IMR-90 (cell line): ENCODE results near the gene PRKCE. TPM values are rescaled to one million over a fixed set of nuclear protein-coding genes. Genes with fewer than 3 reads are reported as not detected.

Experiments used
- ATAC-seq: fragments of 200-7000 bp; cut with Tn5 transposase; 2 replicates; pipeline ENCODE4 v1.9.1; 2020; ENCODE audit warnings: low read depth, mild to moderate bottlenecking, moderate library complexity
- BruUV-seq: library from RNA; stranded (reverse); fragments of 400-500 nt; replicated peaks from 2 replicates; lab custom pipeline; 2021; lab: Mats Ljungman, UMichigan
- CTCF ChIA-PET: fragments of 300-600 bp; formaldehyde crosslinking; extraction: SDS; loops from one replicate; lab custom pipeline; 2021; ENCODE audit warnings: antibody characterized with exemption; lab: Yijun Ruan, JAX
- POLR2A ChIA-PET: fragments of 300-600 bp; sonication (Branson Sonifier 250); formaldehyde crosslinking; loops from one replicate; lab custom pipeline; 2022; ENCODE audit warnings: antibody characterized with exemption; ENCODE audit not compliant: unreplicated experiment; lab: Charles Lee
- DNase-seq: peaks from one replicate; pipeline ENCODE4 v3.0.0; 2013
- H2AFZ ChIP-seq: replicated peaks from 2 replicates; pipeline ENCODE3; 2013; ENCODE audit warnings: low read length, mild to moderate bottlenecking; ENCODE audit not compliant: poor library complexity
- H2AK5ac ChIP-seq: 2 replicates; pipeline ENCODE4 v1.6.1; 2013; ENCODE audit warnings: low read depth, low read length, inconsistent platforms
- H2AK9ac ChIP-seq: replicated peaks from 2 replicates; pipeline ENCODE3; 2013; ENCODE audit warnings: mild to moderate bottlenecking, low read depth, low read length, moderate library complexity; ENCODE audit not compliant: poor library complexity
- H2BK120ac ChIP-seq: 2 replicates; pipeline ENCODE4 v1.6.1; 2013; ENCODE audit warnings: low read depth, low read length, inconsistent platforms
- H2BK15ac ChIP-seq: 3 replicates; pipeline ENCODE4 v1.6.1; 2013; ENCODE audit warnings: low read depth, low read length, inconsistent platforms
- H2BK20ac ChIP-seq: 2 replicates; pipeline ENCODE4 v1.6.1; 2013; ENCODE audit warnings: low read depth, mild to moderate bottlenecking, inconsistent platforms, low read length, moderate library complexity
- H2BK5ac ChIP-seq: 2 replicates; pipeline ENCODE4 v1.6.1; 2013; ENCODE audit warnings: mild to moderate bottlenecking, low read depth, low read length, inconsistent platforms; ENCODE audit not compliant: poor library complexity, severe bottlenecking
- H3K14ac ChIP-seq: replicated peaks from 2 replicates; pipeline ENCODE4 v1.6.1; 2013; ENCODE audit warnings: low read depth, low read length, inconsistent platforms
- H3K18ac ChIP-seq: 2 replicates; pipeline ENCODE4 v1.6.1; 2013; ENCODE audit warnings: low read depth, low read length, control low read depth
- H3K23ac ChIP-seq: 2 replicates; pipeline ENCODE4 v1.6.1; 2013; ENCODE audit warnings: low read depth, low read length, inconsistent platforms
- H3K27ac ChIP-seq: 2 replicates; pipeline ENCODE4 v1.5.1; 2013; ENCODE audit warnings: mild to moderate bottlenecking, control low read depth, low read length; ENCODE audit not compliant: insufficient read depth
- H3K27me3 ChIP-seq: 2 replicates; pipeline ENCODE4 v1.6.1; 2013; ENCODE audit warnings: low read length; ENCODE audit not compliant: control insufficient read depth, insufficient read depth
- H3K36me3 ChIP-seq: 2 replicates; pipeline ENCODE4 v1.6.1; 2013; ENCODE audit warnings: low read length, mixed read lengths; ENCODE audit not compliant: control insufficient read depth, insufficient read depth
- H3K4ac ChIP-seq: 2 replicates; pipeline ENCODE4 v1.6.1; 2013; ENCODE audit warnings: low read depth, low read length, inconsistent platforms
- H3K4me1 ChIP-seq: 2 replicates; pipeline ENCODE4 v1.6.1; 2013; ENCODE audit warnings: low read length, mixed read lengths; ENCODE audit not compliant: control insufficient read depth, insufficient read depth
- H3K4me2 ChIP-seq: 2 replicates; pipeline ENCODE4 v1.6.1; 2013; ENCODE audit warnings: low read depth, mild to moderate bottlenecking, control low read depth, low read length, moderate library complexity
- H3K4me3 ChIP-seq: 2 replicates; pipeline ENCODE4 v1.5.1; 2013; ENCODE audit warnings: low read depth, mild to moderate bottlenecking, control low read depth, low read length, moderate library complexity; ENCODE audit not compliant: insufficient read depth
- H3K56ac ChIP-seq: 2 replicates; pipeline ENCODE4 v1.6.1; 2013; ENCODE audit warnings: low read length, inconsistent platforms; ENCODE audit not compliant: insufficient read depth; ENCODE audit errors: extremely low read depth
- H3K79me1 ChIP-seq, 2 experiments: 2 replicates each; pipeline ENCODE4 v1.6.1; 2013; ENCODE audit warnings: low read length in 2 of 2, inconsistent platforms in 1 of 2, low read depth in 1 of 2
- H3K9ac ChIP-seq: 2 replicates; pipeline ENCODE4 v1.6.1; 2013; ENCODE audit warnings: low read depth, low read length, control low read depth
- H3K9me1 ChIP-seq: 2 replicates; pipeline ENCODE4 v1.6.1; 2013; ENCODE audit warnings: low read length, inconsistent platforms; ENCODE audit not compliant: insufficient read depth
- H3K9me3 ChIP-seq: 2 replicates; pipeline ENCODE4 v1.6.1; 2013; ENCODE audit warnings: low read length; ENCODE audit not compliant: control insufficient read depth, insufficient read depth
- H4K20me1 ChIP-seq: 2 replicates; pipeline ENCODE4 v1.6.1; 2013; ENCODE audit warnings: low read length, inconsistent platforms; ENCODE audit not compliant: insufficient read depth
- H4K5ac ChIP-seq: 2 replicates; pipeline ENCODE4 v1.6.1; 2013; ENCODE audit warnings: mild to moderate bottlenecking, low read depth, low read length, control low read depth
- H4K8ac ChIP-seq, 2 experiments: 2 replicates each; pipeline ENCODE4 v1.6.1; 2013; ENCODE audit warnings: low read depth in 2 of 2, low read length in 2 of 2, control low read depth in 1 of 2, inconsistent platforms in 1 of 2
- H4K91ac ChIP-seq: 2 replicates; pipeline ENCODE4 v1.6.1; 2013; ENCODE audit warnings: low read depth, low read length, inconsistent platforms; ENCODE audit not compliant: insufficient read depth
- FOS ChIP-seq: fragments of 150-350 bp; IDR thresholded peaks from 2 replicates; pipeline ENCODE4 v1.6.1; 2016; ENCODE audit warnings: low read depth, low read length
- WGBS, 2 experiments: methylation state at CpG; one replicate each; pipeline versions ENCODE4 v1.1.5 to v1.1.7; 2013; ENCODE audit warnings: missing lambda C conversion rate in 2 of 2; ENCODE audit not compliant: insufficient read length in 1 of 2; ENCODE audit errors: extremely low coverage in 2 of 2; 5-methylcytosine and 5-hydroxymethylcytosine counted together
- dilution Hi-C: fragments of 300-500 bp; cut with HindIII; formaldehyde crosslinking; loops from one replicate; pipeline ENCODE4 v1.14.3; 2018; ENCODE audit warnings: low sequenced_read_pairs; ENCODE audit not compliant: unreplicated experiment
- in situ Hi-C: fragments of 300-500 bp; cut with MboI; formaldehyde crosslinking; loops from 3 replicates; pipeline ENCODE4 v1.14.3; 2019; ENCODE audit warnings: low sequenced_read_pairs, inconsistent platforms, mixed read lengths
- intact Hi-C: fragments of 100-400 bp; cut with micrococcal nuclease; formaldehyde crosslinking; loops from 2 replicates; pipeline ENCODE4 v1.10.0; 2022
- polyA plus RNA-seq, 3 experiments: library from polyadenylated mRNA; depleted of rRNA; stranded (reverse); fragments of >200 nt; gene quantifications; 2 replicates each; pipeline ENCODE4 v1.2.3, GENCODE V29; 2012; ENCODE audit warnings: low replicate concordance in 1 of 3
- total RNA-seq: library from RNA; depleted of rRNA; stranded (reverse); fragments of >200 nt; gene quantifications from 2 replicates; pipeline ENCODE4 v1.2.3, GENCODE V29; 2012
- TF ChIP-seq, protein P1 (sequence below): conservative IDR thresholded peaks from 2 replicates; pipeline ENCODE4 v1.5.1; 2012; ENCODE audit warnings: mild to moderate bottlenecking, low read depth, low read length, improper control_type of control experiment

PRKCE gene
- total and polyA plus RNA-seq, 2 of the 4 experiments (the other 2 are of a cell fraction), result 8.1 to 32.4 TPM

DNA sequence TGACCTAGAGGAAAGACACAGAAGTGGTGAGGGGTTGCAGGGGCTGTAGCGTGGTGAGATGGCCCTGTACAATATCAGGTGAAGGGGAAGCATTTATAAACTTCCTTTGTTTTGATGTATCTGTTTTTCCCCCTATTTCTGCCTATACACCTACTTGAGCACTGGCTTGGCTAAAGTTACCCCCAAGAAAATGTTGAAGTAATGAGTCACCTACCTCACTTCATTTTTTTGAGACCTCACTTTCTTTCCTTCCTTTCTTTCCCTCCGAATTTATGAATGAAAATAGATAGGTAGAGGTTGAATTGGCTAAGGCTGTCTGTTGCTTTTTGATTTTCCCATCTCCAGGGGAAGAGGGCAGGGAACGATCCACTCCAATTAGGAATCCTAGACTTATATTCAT, 414.6 kb downstream of the PRKCE start:
- H2BK20ac ChIP-seq, result peak overlapping the region; percentile 90
- ChIA-PET CTCF (no interaction called here), POLR2A (no interaction called here)
- H3K4me3 ChIP-seq, result no peak overlapping the region
- H2BK5ac ChIP-seq, result peak overlapping the region; percentile 67
- peak overlapping the region; percentile 89 for H2BK15ac ChIP-seq
- no CpG with 5 or more reads among the region's 3 CpGs for WGBS, 2 experiments
- peaks cover 14% of the 10 kb centered on the region for H3K9me1 ChIP-seq
- H3K18ac ChIP-seq, result peak overlapping the region; percentile 98
- dilution Hi-C loops (no loop called here), intact Hi-C loops (loop anchor here (5.0 kb wide), 1 partner anchor 64 kb away; no protein-coding TSS in a partner anchor), in situ Hi-C loops (no loop called here)
- H4K20me1 ChIP-seq, result no peaks in the 10 kb centered on the region
- H3K14ac ChIP-seq, result peak overlapping the region; percentile 82
- 0 out of 2 replicates have a peak overlapping the region, but pooled peaks have one; percentile 56 for H3K56ac ChIP-seq
- H2BK120ac ChIP-seq, result peak overlapping the region; percentile 93
- no peak for DNase-seq
- no peak overlapping the region for H2AFZ ChIP-seq
- peaks cover 16% of the 10 kb centered on the region for H3K4me1 ChIP-seq
- H3K4ac ChIP-seq, result peak overlapping the region; percentile 95
- no peaks in the 10 kb centered on the region for H3K9me3 ChIP-seq
- no peaks in the 10 kb centered on the region for H3K36me3 ChIP-seq
- peaks cover 8 to 29% of the 10 kb centered on the region in 2 experiments for H3K79me1 ChIP-seq
- peak overlapping the region; percentile 44 for H3K23ac ChIP-seq
- no peaks in the 10 kb centered on the region for H3K27me3 ChIP-seq
- H2AK5ac ChIP-seq, result peak overlapping the region; percentile 95
- H3K4me2 ChIP-seq, result no peak overlapping the region
- peak overlapping the region; percentile 77 to 88; a peak in 3 of 4 replicates for H4K8ac ChIP-seq
- ATAC-seq, result no peak
- TF ChIP-seq, protein P1, sequence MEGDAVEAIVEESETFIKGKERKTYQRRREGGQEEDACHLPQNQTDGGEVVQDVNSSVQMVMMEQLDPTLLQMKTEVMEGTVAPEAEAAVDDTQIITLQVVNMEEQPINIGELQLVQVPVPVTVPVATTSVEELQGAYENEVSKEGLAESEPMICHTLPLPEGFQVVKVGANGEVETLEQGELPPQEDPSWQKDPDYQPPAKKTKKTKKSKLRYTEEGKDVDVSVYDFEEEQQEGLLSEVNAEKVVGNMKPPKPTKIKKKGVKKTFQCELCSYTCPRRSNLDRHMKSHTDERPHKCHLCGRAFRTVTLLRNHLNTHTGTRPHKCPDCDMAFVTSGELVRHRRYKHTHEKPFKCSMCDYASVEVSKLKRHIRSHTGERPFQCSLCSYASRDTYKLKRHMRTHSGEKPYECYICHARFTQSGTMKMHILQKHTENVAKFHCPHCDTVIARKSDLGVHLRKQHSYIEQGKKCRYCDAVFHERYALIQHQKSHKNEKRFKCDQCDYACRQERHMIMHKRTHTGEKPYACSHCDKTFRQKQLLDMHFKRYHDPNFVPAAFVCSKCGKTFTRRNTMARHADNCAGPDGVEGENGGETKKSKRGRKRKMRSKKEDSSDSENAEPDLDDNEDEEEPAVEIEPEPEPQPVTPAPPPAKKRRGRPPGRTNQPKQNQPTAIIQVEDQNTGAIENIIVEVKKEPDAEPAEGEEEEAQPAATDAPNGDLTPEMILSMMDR, result no peak
- TF ChIP-seq FOS, result 0 out of 2 replicates have a peak, but pooled peaks have one; percentile 9
- H3K9ac ChIP-seq, result no peak overlapping the region
- peak overlapping the region; percentile 40; the same call in 1 of the 2 replicates for H4K5ac ChIP-seq
- peak overlapping the region; percentile 94 for H4K91ac ChIP-seq
- H3K27ac ChIP-seq, result peak overlapping the region; percentile 71
- H2AK9ac ChIP-seq, result no peak overlapping the region
- no TSS peak for BruUV-seq
